Caco-2 (cell line): ENCODE results near the gene VTI1A. TPM values are rescaled to one million over a fixed set of nuclear protein-coding genes. Genes with fewer than 3 reads are reported as not detected.
A peak's percentile ranks its signal among the peaks of the same experiment; 100 is the strongest.

Experiments used
- BruUV-seq: library from RNA; stranded (reverse); fragments of 400-500 nt; replicated peaks from 2 replicates; lab custom pipeline; 2021; lab: Mats Ljungman, UMichigan
- CTCF ChIA-PET: fragments of 300-600 bp; sonication (Branson Sonifier 250); formaldehyde crosslinking; loops from one replicate; lab custom pipeline; 2022; ENCODE audit warnings: antibody characterized with exemption; lab: Charles Lee
- POLR2A ChIA-PET: fragments of 300-600 bp; sonication (Branson Sonifier 250); formaldehyde crosslinking; loops from one replicate; lab custom pipeline; 2022; ENCODE audit warnings: antibody characterized with exemption; lab: Charles Lee
- DNase-seq, 2 experiments: peaks; one replicate each; pipeline versions ENCODE4 v3.0.0 to v3.0.0-alpha.2; 2020 to 2022
- H3K27me3 ChIP-seq: replicated peaks from 2 replicates; pipeline ENCODE4 v1.6.0; 2011; ENCODE audit warnings: low read length; ENCODE audit not compliant: control insufficient read depth, insufficient read depth
- H3K36me3 ChIP-seq: 2 replicates; pipeline ENCODE4 v1.5.1; 2011; ENCODE audit warnings: low read length; ENCODE audit not compliant: control insufficient read depth, insufficient read depth
- H3K4me1 ChIP-seq: fragments of 250-450 bp; sonication (Bioruptor Pico); 2 replicates; pipeline ENCODE4 v1.5.1; 2020; ENCODE audit warnings: mild to moderate bottlenecking
- H3K4me3 ChIP-seq: 2 replicates; pipeline ENCODE4 v1.5.1; 2011; ENCODE audit warnings: low read depth, mild to moderate bottlenecking, control low read depth, low read length
- H3K9me3 ChIP-seq: fragments of 250-450 bp; sonication (Bioruptor Pico); 2 replicates; pipeline ENCODE4 v1.5.1; 2020; ENCODE audit warnings: mild to moderate bottlenecking, moderate library complexity
- H3K27ac Mint-ChIP-seq: one replicate; pipeline ENCODE4 v1.8.0; 2022; ENCODE audit warnings: mixed read lengths; ENCODE audit not compliant: unreplicated experiment
- H3K27me3 Mint-ChIP-seq: one replicate; pipeline ENCODE4 v1.8.0; 2022; ENCODE audit warnings: mixed read lengths; ENCODE audit not compliant: insufficient read depth, unreplicated experiment
- H3K36me3 Mint-ChIP-seq: one replicate; pipeline ENCODE4 v1.8.0; 2022; ENCODE audit warnings: mild to moderate bottlenecking, mixed read lengths; ENCODE audit not compliant: insufficient read depth, unreplicated experiment
- H3K4me1 Mint-ChIP-seq: one replicate; pipeline ENCODE4 v1.8.0; 2022; ENCODE audit warnings: low read depth, mixed read lengths; ENCODE audit not compliant: unreplicated experiment
- H3K4me3 Mint-ChIP-seq: one replicate; pipeline ENCODE4 v1.8.0; 2022; ENCODE audit warnings: mild to moderate bottlenecking, moderate library complexity, mixed read lengths; ENCODE audit not compliant: unreplicated experiment
- H3K9me3 Mint-ChIP-seq: one replicate; pipeline ENCODE4 v1.8.0; 2022; ENCODE audit warnings: mixed read lengths; ENCODE audit not compliant: unreplicated experiment
- CTCF ChIP-seq, 2 experiments: fragments of 200-600 bp in 1 of 2; IDR thresholded peaks; 1 replicate in 1 of 2; 2 replicates in 1 of 2; pipeline versions ENCODE4 v1.5.1 to v1.8.0; 2011 to 2022; ENCODE audit warnings: antibody characterized with exemption in 1 of 2, control low read depth in 1 of 2, inconsistent platforms in 1 of 2, low read depth in 1 of 2, low read length in 1 of 2, mild to moderate bottlenecking in 1 of 2, moderate library complexity in 1 of 2; ENCODE audit not compliant: insufficient read depth in 1 of 2, severe bottlenecking in 1 of 2, unreplicated experiment in 1 of 2
- intact Hi-C: fragments of 100-400 bp; cut with micrococcal nuclease; formaldehyde crosslinking; loops from one replicate; pipeline ENCODE4 v1.10.0; 2022; ENCODE audit not compliant: unreplicated experiment
- total RNA-seq: library from RNA; stranded (reverse); gene quantifications from 2 replicates; pipeline ENCODE4 v1.2.3, GENCODE V29; 2022

Gene VTI1A
- total RNA-seq, 1 experiment from 2014 or later, result 45.6 TPM

- CTCF ChIA-PET, result no interaction called here
Observed at GRCh38 chr10:112774210-112774609, 327.2 kb downstream of the VTI1A start.

GRCh38 chr10:112774798-112775197, 327.8 kb downstream of the VTI1A start:
- Histone ChIP-seq H3K36me3 (no peaks in the 10 kb centered on the region; the same call in 1 of the 2 replicates), H3K27me3 (no peaks in the 10 kb centered on the region), H3K4me1 (peaks cover 61% of the 10 kb centered on the region), H3K4me3 (no peak overlapping the region), H3K9me3 (no peaks in the 10 kb centered on the region)
- TF ChIP-seq CTCF (IDR thresholded peaks at IDR 0.05; ENCODE audit: insufficient read depth in 1 of 2, low read depth in 1 of 2, low read length in 1 of 2, severe bottlenecking in 1 of 2, unreplicated experiment in 1 of 2), result no peak
- intact Hi-C loops, result loop anchor here (1.0 to 5.0 kb wide), 2 partner anchors 46 to 178 kb away; partner anchors contain the start of gene TCF7L2
- Mint-ChIP-seq H3K4me1 (peaks cover 43% of the 10 kb centered on the region), H3K9me3 (no peaks in the 10 kb centered on the region), H3K4me3 (no peak overlapping the region), H3K36me3 (peaks cover 12% of the 10 kb centered on the region), H3K27me3 (no peaks in the 10 kb centered on the region), H3K27ac (no peak overlapping the region)
- no TSS peak for BruUV-seq
- ChIA-PET POLR2A (no interaction called here), CTCF (interaction anchor here (1.3 to 1.5 kb wide), 2 partner anchors 37 to 46 kb away, joined by 4 to 5 read pairs; no protein-coding TSS in a partner anchor)
- no peak for DNase-seq

More at GRCh38 chr10:112774210-112774609, 327.2 kb downstream of the VTI1A start:
- POLR2A ChIA-PET, result interaction anchor here (0.8 kb wide), 1 partner anchor 23 kb away, joined by 3 read pairs; no protein-coding TSS in a partner anchor
- Mint-ChIP-seq H3K9me3 (no peaks in the 10 kb centered on the region), H3K36me3 (peaks cover 12% of the 10 kb centered on the region), H3K4me3 (no peak overlapping the region), H3K27me3 (no peaks in the 10 kb centered on the region), H3K4me1 (peaks cover 39% of the 10 kb centered on the region), H3K27ac (no peak overlapping the region)
- Histone ChIP-seq H3K9me3 (no peaks in the 10 kb centered on the region), H3K4me3 (no peak overlapping the region), H3K27me3 (no peaks in the 10 kb centered on the region), H3K36me3 (no peaks in the 10 kb centered on the region; the same call in 1 of the 2 replicates), H3K4me1 (peaks cover 61% of the 10 kb centered on the region)
- TF ChIP-seq CTCF (IDR thresholded peaks at IDR 0.05; ENCODE audit: insufficient read depth in 1 of 2, low read depth in 1 of 2, low read length in 1 of 2, severe bottlenecking in 1 of 2, unreplicated experiment in 1 of 2), result no peak
- BruUV-seq, result no TSS peak
- no peak for DNase-seq
- intact Hi-C loops, result no loop called here

- no peaks in the 10 kb centered on the region for H3K27me3 Mint-ChIP-seq
- CTCF ChIA-PET, result interaction anchor here (1.2 to 1.5 kb wide), 3 partner anchors 23 to 47 kb away, joined by 4 to 5 read pairs (median 4); no protein-coding TSS in a partner anchor
- DNase-seq, result peak in 1 of 2 experiments; percentile 33
- peak; percentile 32 to 34 for TF ChIP-seq CTCF (IDR thresholded peaks at IDR 0.05; ENCODE audit: insufficient read depth in 1 of 2, low read depth in 1 of 2, low read length in 1 of 2, severe bottlenecking in 1 of 2, unreplicated experiment in 1 of 2)
- POLR2A ChIA-PET, result interaction anchor here (0.6 kb wide), 1 partner anchor 186 kb away, joined by 13 read pairs; no protein-coding TSS in a partner anchor
- H3K27ac Mint-ChIP-seq, result no peak overlapping the region
- Histone ChIP-seq H3K4me1 (peaks cover 59% of the 10 kb centered on the region), H3K9me3 (no peaks in the 10 kb centered on the region), H3K27me3 (no peaks in the 10 kb centered on the region), H3K4me3 (no peak overlapping the region), H3K36me3 (no peaks in the 10 kb centered on the region; the same call in 1 of the 2 replicates)
- H3K4me3 Mint-ChIP-seq, result no peak overlapping the region
- peaks cover 43% of the 10 kb centered on the region for H3K4me1 Mint-ChIP-seq
- no peaks in the 10 kb centered on the region for H3K9me3 Mint-ChIP-seq
- intact Hi-C loops, result loop anchor here (1.0 to 5.0 kb wide), 2 partner anchors 47 to 177 kb away; partner anchors contain the start of gene TCF7L2
- H3K36me3 Mint-ChIP-seq, result peaks cover 12% of the 10 kb centered on the region
- no TSS peak for BruUV-seq
Observed at GRCh38 chr10:112775381-112775780, 328.4 kb downstream of the VTI1A start.
